Epithelial cell of proximal tubule (primary cell): ENCODE measurements around the gene PRELID3B. TPM values are rescaled to one million over a fixed set of nuclear protein-coding genes. Genes with fewer than 3 reads are reported as not detected.

ENCODE experiments used
- total RNA-seq: library from RNA; depleted of rRNA; stranded (reverse); fragments of >200 nt; gene quantifications from 2 replicates; pipeline ENCODE4 v1.2.3, GENCODE V29; 2015

Gene PRELID3B
- total RNA-seq, 1 donor from 2014 or later: 76.3 TPM

Other genes with a start within 250 kb of the PRELID3B start
- 0.35 and 0.51 TPM in 2 replicates for gene GNAS-AS1, start 191.9 kb downstream of the PRELID3B start, total RNA-seq
- 492 and 828 TPM in 2 replicates for gene GNAS, start 190.1 kb downstream of the PRELID3B start, total RNA-seq
- 52.4 and 83.1 TPM in 2 replicates for gene NELFCD, start 61.5 kb downstream of the PRELID3B start, total RNA-seq
- 98.1 and 109 TPM in 2 replicates for gene CTSZ, start 35.5 kb downstream of the PRELID3B start, total RNA-seq
- gene TUBB1, start 23.4 kb downstream of the PRELID3B start, total RNA-seq: not detected in 2 replicates
- gene ATP5F1E, start 10.5 kb downstream of the PRELID3B start, total RNA-seq: 31.9 and 46.4 TPM in 2 replicates
- not detected in 2 replicates for gene ZNF831, start 121.0 kb upstream of the PRELID3B start, total RNA-seq